A673 (cell line): ENCODE results near the gene HMGXB4. TPM values are rescaled to one million over a fixed set of nuclear protein-coding genes. Genes with fewer than 3 reads are reported as not detected.

Experiments
- BruUV-seq: library from RNA; stranded (reverse); fragments of 400-500 nt; replicated peaks from 2 replicates; lab custom pipeline; 2021; lab: Mats Ljungman, UMichigan
- CTCF ChIA-PET: fragments of 300-600 bp; sonication (Branson Sonifier 250); formaldehyde crosslinking; loops from one replicate; lab custom pipeline; 2022; ENCODE audit warnings: antibody characterized with exemption; lab: Charles Lee
- POLR2A ChIA-PET: fragments of 300-600 bp; sonication (Branson Sonifier 250); formaldehyde crosslinking; loops from one replicate; lab custom pipeline; 2022; ENCODE audit warnings: antibody characterized with exemption; ENCODE audit not compliant: low non-redundant PET; lab: Charles Lee
- DNase-seq: peaks from one replicate; pipeline ENCODE4 v3.0.0-alpha.2; 2015; ENCODE audit warnings: low spot score
- H3K27ac ChIP-seq: fragments of 200-600 bp; sonication (generic); 2 replicates; pipeline ENCODE4 v1.5.1; 2016; ENCODE audit warnings: mixed run types, low read depth, mild to moderate bottlenecking, mixed read lengths, antibody characterized with exemption, low read length; ENCODE audit not compliant: poor library complexity, severe bottlenecking
- H3K27me3 ChIP-seq: fragments of 200-600 bp; sonication (generic); replicated peaks from 2 replicates; pipeline ENCODE4 v1.6.1; 2017; ENCODE audit warnings: mixed run types, low read depth, mild to moderate bottlenecking, mixed read lengths, antibody characterized with exemption, low read length; ENCODE audit not compliant: insufficient read depth, poor library complexity
- H3K36me3 ChIP-seq: fragments of 200-600 bp; sonication (generic); 2 replicates; pipeline ENCODE4 v1.6.1; 2016; ENCODE audit warnings: mixed run types, mild to moderate bottlenecking, mixed read lengths, antibody characterized with exemption, low read length; ENCODE audit not compliant: insufficient read depth, poor library complexity, severe bottlenecking
- H3K4me1 ChIP-seq: fragments of 200-600 bp; sonication (generic); 2 replicates; pipeline ENCODE4 v1.6.1; 2017; ENCODE audit warnings: mixed run types, mild to moderate bottlenecking, mixed read lengths, antibody characterized with exemption, low read length; ENCODE audit not compliant: insufficient read depth, poor library complexity, severe bottlenecking
- H3K4me3 ChIP-seq: fragments of 200-600 bp; sonication (generic); 2 replicates; pipeline ENCODE4 v1.5.1; 2016; ENCODE audit warnings: low read depth, mixed run types, mild to moderate bottlenecking, mixed read lengths, low read length; ENCODE audit not compliant: poor library complexity, severe bottlenecking
- H3K9me3 ChIP-seq: fragments of 200-600 bp; sonication (generic); 2 replicates; pipeline ENCODE4 v1.6.1; 2016; ENCODE audit warnings: mixed run types, low read depth, mild to moderate bottlenecking, mixed read lengths, antibody characterized with exemption, low read length; ENCODE audit not compliant: poor library complexity, severe bottlenecking
- EZH2 ChIP-seq: fragments of 200-600 bp; sonication (generic); IDR thresholded peaks from 2 replicates; pipeline ENCODE4 v1.6.1; 2017; ENCODE audit warnings: borderline replicate concordance, low read depth, mild to moderate bottlenecking, mixed read lengths, antibody characterized with exemption, low read length; ENCODE audit not compliant: poor library complexity, severe bottlenecking
- intact Hi-C: fragments of 100-400 bp; cut with micrococcal nuclease; formaldehyde crosslinking; loops from one replicate; pipeline ENCODE4 v1.10.0; 2022; ENCODE audit not compliant: unreplicated experiment
- total RNA-seq: library from RNA; stranded (reverse); gene quantifications from 2 replicates; pipeline ENCODE4 v1.2.3, GENCODE V29; 2021
- TF ChIP-seq, protein P1 (sequence below): fragments of 300-800, 200-600 bp; sonication (generic); conservative IDR thresholded peaks from 2 replicates; pipeline ENCODE4 v1.5.1; 2017; ENCODE audit warnings: low read depth, mild to moderate bottlenecking, antibody characterized with exemption, low read length, moderate library complexity, mixed read lengths

HMGXB4 gene
- total RNA-seq, 1 experiment from 2014 or later = 52.7 TPM

DNA sequence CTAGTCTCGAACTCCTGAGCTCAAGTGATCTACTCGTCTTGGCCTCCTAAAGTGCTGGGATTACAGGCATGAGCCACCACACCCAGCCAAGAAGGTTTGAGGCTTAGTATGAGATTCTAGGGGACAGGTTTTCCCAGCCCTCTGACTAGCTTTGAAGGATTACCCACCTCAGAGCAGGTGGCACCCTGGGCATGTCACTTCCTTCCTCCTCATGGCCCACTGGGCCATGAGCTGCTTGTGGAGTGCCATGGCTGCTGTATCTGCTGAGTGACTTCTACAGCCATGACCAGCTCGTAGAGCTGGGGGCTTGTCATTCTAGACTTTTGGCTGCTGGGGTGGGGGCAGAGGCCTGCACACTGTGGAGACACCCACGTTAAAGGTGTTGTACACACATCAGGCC, 67.5 kb downstream of the HMGXB4 start:
- no peak overlapping the region for H3K27ac ChIP-seq
- H3K4me1 ChIP-seq = no peaks in the 10 kb centered on the region
- no peaks in the 10 kb centered on the region for H3K27me3 ChIP-seq
- intact Hi-C loops = no loop called here
- H3K9me3 ChIP-seq = no peaks in the 10 kb centered on the region
- CTCF ChIA-PET = interaction anchor here (0.7 kb wide), 1 partner anchor 707 kb away, joined by 3 read pairs; no protein-coding TSS in a partner anchor
- no TSS peak for BruUV-seq
- no peak for DNase-seq
- H3K4me3 ChIP-seq = no peak overlapping the region
- POLR2A ChIA-PET = no interaction called here
- TF ChIP-seq, protein P1, sequence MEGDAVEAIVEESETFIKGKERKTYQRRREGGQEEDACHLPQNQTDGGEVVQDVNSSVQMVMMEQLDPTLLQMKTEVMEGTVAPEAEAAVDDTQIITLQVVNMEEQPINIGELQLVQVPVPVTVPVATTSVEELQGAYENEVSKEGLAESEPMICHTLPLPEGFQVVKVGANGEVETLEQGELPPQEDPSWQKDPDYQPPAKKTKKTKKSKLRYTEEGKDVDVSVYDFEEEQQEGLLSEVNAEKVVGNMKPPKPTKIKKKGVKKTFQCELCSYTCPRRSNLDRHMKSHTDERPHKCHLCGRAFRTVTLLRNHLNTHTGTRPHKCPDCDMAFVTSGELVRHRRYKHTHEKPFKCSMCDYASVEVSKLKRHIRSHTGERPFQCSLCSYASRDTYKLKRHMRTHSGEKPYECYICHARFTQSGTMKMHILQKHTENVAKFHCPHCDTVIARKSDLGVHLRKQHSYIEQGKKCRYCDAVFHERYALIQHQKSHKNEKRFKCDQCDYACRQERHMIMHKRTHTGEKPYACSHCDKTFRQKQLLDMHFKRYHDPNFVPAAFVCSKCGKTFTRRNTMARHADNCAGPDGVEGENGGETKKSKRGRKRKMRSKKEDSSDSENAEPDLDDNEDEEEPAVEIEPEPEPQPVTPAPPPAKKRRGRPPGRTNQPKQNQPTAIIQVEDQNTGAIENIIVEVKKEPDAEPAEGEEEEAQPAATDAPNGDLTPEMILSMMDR = no peak
- no peak for TF ChIP-seq EZH2
- H3K36me3 ChIP-seq = peaks cover 3% of the 10 kb centered on the region

DNA sequence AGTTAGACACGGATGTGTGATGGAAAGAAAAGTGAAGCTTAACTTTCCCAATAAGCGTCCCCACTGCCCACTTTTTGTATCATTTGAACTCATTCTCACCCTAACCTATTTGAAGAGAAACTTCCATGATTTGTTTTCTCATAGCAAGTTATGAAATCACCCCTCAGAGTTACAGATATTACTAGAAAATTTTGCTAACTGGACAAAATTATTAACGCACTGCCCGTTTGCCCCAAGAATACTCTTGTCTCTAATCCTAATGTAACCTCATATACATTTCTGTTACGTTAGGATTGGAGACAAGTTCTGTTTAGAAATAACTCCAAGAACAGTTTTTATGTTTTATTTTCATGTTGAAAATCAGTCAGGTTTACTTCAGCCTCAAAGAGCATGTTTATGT, 67.9 kb downstream of the HMGXB4 start:
- intact Hi-C loops = no loop called here
- TF ChIP-seq, protein P1 = no peak
- no peak for TF ChIP-seq EZH2
- Histone ChIP-seq H3K27me3 (no peaks in the 10 kb centered on the region), H3K27ac (no peak overlapping the region), H3K4me1 (peaks cover under 1% of the 10 kb centered on the region), H3K36me3 (peaks cover 4% of the 10 kb centered on the region), H3K4me3 (no peak overlapping the region), H3K9me3 (no peaks in the 10 kb centered on the region)
- POLR2A ChIA-PET = no interaction called here
- DNase-seq = no peak
- CTCF ChIA-PET = no interaction called here
- BruUV-seq = no TSS peak

DNA sequence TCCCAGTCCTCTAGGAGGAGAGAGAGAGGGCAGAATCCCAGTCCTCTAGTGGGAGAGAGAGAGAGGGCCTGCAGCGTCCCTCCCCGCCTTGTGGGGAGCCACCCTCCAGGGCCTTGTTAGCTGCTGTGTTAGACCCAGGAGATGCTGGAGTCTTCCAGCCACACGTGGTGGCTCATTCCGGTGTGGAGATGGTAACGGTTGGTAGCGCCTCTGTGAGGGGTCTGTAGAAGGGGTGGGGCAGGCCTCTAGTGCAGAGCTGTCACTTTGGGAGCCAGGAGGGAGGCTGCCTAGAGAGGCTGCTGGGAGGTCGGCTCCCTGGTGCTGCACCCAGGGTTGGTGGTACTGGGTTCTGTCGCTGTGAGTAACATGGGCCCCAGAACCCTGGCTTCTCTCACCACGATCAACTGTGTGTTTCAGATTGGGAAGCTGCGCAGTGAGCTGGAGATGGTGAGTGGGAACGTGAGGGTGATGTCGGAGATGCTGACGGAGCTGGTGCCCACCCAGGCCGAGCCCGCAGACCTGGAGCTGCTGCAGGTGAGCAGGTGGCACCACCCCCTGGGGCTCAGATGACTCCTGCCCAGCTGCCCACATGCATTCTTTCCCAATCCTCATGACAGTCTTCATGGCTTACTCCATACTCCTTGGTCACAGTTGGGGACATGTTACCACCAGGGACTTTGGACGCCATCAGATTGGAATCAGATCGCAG, 69.7 kb downstream of the HMGXB4 start:
- DNase-seq = no peak
- Histone ChIP-seq H3K4me1 (peaks cover 6% of the 10 kb centered on the region), H3K4me3 (no peak overlapping the region), H3K27ac (no peak overlapping the region), H3K27me3 (no peaks in the 10 kb centered on the region), H3K36me3 (peaks cover 9% of the 10 kb centered on the region), H3K9me3 (no peaks in the 10 kb centered on the region)
- intact Hi-C loops = no loop called here
- BruUV-seq = no TSS peak
- ChIA-PET CTCF (no interaction called here), POLR2A (no interaction called here)
- TF ChIP-seq EZH2 = no peak
